ENCODE measurements around the gene MPZL3. TPM values are rescaled to one million over a fixed set of nuclear protein-coding genes. Genes with fewer than 3 reads are reported as not detected.

MPZL3 gene
- total RNA-seq, 1 experiment from 2014 or later = 8.7 TPM

DNA sequence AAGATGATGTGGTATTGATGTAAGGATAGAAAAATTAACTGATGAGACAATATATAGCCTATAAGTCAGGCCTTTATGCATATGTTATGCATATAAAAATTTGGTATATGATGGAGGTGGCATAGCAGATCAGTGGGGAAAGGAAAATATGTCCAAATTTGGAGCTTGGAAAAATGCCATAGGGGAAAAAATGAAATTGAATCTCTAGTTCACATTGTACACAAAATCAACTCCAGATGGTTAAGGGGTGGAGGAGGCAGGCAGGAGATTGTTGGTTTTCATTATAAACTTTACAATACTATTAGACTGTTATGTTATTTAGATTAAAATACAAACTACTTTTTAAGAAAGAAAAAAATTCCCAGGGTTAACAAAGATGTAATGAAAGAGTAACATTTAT, 37.2 kb upstream of the MPZL3 start:
- TF ChIP-seq, protein P1, sequence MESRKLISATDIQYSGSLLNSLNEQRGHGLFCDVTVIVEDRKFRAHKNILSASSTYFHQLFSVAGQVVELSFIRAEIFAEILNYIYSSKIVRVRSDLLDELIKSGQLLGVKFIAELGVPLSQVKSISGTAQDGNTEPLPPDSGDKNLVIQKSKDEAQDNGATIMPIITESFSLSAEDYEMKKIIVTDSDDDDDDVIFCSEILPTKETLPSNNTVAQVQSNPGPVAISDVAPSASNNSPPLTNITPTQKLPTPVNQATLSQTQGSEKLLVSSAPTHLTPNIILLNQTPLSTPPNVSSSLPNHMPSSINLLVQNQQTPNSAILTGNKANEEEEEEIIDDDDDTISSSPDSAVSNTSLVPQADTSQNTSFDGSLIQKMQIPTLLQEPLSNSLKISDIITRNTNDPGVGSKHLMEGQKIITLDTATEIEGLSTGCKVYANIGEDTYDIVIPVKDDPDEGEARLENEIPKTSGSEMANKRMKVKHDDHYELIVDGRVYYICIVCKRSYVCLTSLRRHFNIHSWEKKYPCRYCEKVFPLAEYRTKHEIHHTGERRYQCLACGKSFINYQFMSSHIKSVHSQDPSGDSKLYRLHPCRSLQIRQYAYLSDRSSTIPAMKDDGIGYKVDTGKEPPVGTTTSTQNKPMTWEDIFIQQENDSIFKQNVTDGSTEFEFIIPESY (IDR thresholded peaks at IDR 0.05; ENCODE audit: extremely low read depth, insufficient replicate concordance, low read length) = no peak
- TF ChIP-seq REST (IDR thresholded peaks at IDR 0.05; ENCODE audit: low read depth) (no peak), EGR1 (IDR thresholded peaks at IDR 0.05; ENCODE audit: low read depth) (no peak), FOSL1 (IDR thresholded peaks at IDR 0.05; ENCODE audit: low read depth) (no peak), POLR2A (IDR thresholded peaks at IDR 0.05; ENCODE audit: borderline replicate concordance, extremely low read depth, insufficient read depth, insufficient read length) (no peak), EZH2phosphoT487 (IDR thresholded peaks at IDR 0.05; ENCODE audit: borderline replicate concordance) (no peak), ZFX (IDR thresholded peaks at IDR 0.05) (no peak), CBX3 (IDR thresholded peaks at IDR 0.05; ENCODE audit: low read depth) (no peak), ELF1 (IDR thresholded peaks at IDR 0.05; ENCODE audit: borderline replicate concordance, low read depth) (no peak), SRF (IDR thresholded peaks at IDR 0.05; ENCODE audit: low read depth) (no peak)
- TF ChIP-seq, protein P2, sequence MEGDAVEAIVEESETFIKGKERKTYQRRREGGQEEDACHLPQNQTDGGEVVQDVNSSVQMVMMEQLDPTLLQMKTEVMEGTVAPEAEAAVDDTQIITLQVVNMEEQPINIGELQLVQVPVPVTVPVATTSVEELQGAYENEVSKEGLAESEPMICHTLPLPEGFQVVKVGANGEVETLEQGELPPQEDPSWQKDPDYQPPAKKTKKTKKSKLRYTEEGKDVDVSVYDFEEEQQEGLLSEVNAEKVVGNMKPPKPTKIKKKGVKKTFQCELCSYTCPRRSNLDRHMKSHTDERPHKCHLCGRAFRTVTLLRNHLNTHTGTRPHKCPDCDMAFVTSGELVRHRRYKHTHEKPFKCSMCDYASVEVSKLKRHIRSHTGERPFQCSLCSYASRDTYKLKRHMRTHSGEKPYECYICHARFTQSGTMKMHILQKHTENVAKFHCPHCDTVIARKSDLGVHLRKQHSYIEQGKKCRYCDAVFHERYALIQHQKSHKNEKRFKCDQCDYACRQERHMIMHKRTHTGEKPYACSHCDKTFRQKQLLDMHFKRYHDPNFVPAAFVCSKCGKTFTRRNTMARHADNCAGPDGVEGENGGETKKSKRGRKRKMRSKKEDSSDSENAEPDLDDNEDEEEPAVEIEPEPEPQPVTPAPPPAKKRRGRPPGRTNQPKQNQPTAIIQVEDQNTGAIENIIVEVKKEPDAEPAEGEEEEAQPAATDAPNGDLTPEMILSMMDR (IDR thresholded peaks at IDR 0.05 in 2 of 3, conservative IDR thresholded peaks at IDR 0.05 in 1 of 3; ENCODE audit: borderline replicate concordance in 1 of 3, insufficient read depth in 1 of 3, low read depth in 2 of 3, low read length in 2 of 3) = no peak
- no peak for ATAC-seq

More for the DNA sequence above, 37.2 kb upstream of the MPZL3 start:
- ChIA-PET POLR2A (no interaction called here), RAD21 (ENCODE audit: low non-redundant PET in 1 of 2, low total read pairs in 2 of 2, uncharacterized antibody in 2 of 2, unreplicated experiment in 2 of 2) (interaction anchor here in 1 of 2 experiments (0.6 kb wide), 1 partner anchor 400 kb away, joined by 3 read pairs; no protein-coding TSS in a partner anchor), CTCF (interaction anchor here (0.7 to 4.8 kb wide), 2 partner anchors 90 to 118 kb away, joined by 3 to 61 read pairs; no protein-coding TSS in a partner anchor)
- H3K79me2 ChIP-seq (ENCODE audit: insufficient read depth, low read length) = no peaks in the 10 kb centered on the region
- no peak overlapping the region for H3K4me3 ChIP-seq (replicated peaks in 1 of 2; ENCODE audit: low read depth in 1 of 2, low read length in 2 of 2)
- H3K9ac ChIP-seq (ENCODE audit: low read length) = no peak overlapping the region
- no peak overlapping the region for H3K4me2 ChIP-seq (ENCODE audit: low read length)
- no peaks in the 10 kb centered on the region for H4K20me1 ChIP-seq (ENCODE audit: insufficient read depth)
- no peak overlapping the region for H2AFZ ChIP-seq (ENCODE audit: low read depth, low read length, poor library complexity, severe bottlenecking)
- intact Hi-C loops (cut with micrococcal nuclease) = loop anchor here (5.0 kb wide), 1 partner anchor 482 kb away; no protein-coding TSS in a partner anchor
- H3K9me3 ChIP-seq (ENCODE audit: control insufficient read depth in 1 of 2, insufficient read depth in 1 of 2, low read depth in 1 of 2, low read length in 2 of 2) = no peaks in the 10 kb centered on the region
- no TSS peak for BruUV-seq (replicated peaks)
- H3K36me3 ChIP-seq (ENCODE audit: control insufficient read depth in 1 of 2, insufficient read depth in 2 of 2, low read length in 2 of 2) = no peaks in the 10 kb centered on the region
- no peak for DNase-seq (ENCODE audit: low read depth, low spot score)
- peaks cover 10 to 25% of the 10 kb centered on the region in 2 experiments; a peak in 3 of 4 replicates for H3K4me1 ChIP-seq (ENCODE audit: control insufficient read depth in 1 of 2, insufficient read depth in 2 of 2, low read length in 2 of 2)
- no peaks in the 10 kb centered on the region for H3K9me2 ChIP-seq (ENCODE audit: insufficient read depth)
- no peaks in the 10 kb centered on the region for H3K27me3 ChIP-seq (ENCODE audit: insufficient read depth, low read length)
- no peak overlapping the region for H3K27ac ChIP-seq (ENCODE audit: low read depth, low read length)
